HCT116 (cell line): ENCODE data around the gene C9orf78.

Experiments
- CBX3 ChIP-seq: IDR thresholded peaks from 2 replicates; pipeline ENCODE4 v1.6.1; 2012; ENCODE audit warnings: low read depth
- CTCF ChIP-seq, 3 experiments: fragments of 200-600 bp in 1 of 3; sonication (generic) in 1 of 3; IDR thresholded peaks in 2 of 3; conservative IDR thresholded peaks in 1 of 3; 2 replicates each; pipeline ENCODE4 v1.5.1; 2012 to 2017; ENCODE audit warnings: low read depth in 2 of 3, low read length in 2 of 3, antibody characterized with exemption in 1 of 3, borderline replicate concordance in 1 of 3, control low read depth in 1 of 3, mild to moderate bottlenecking in 1 of 3, mixed read lengths in 1 of 3, mixed run types in 1 of 3, moderate library complexity in 1 of 3; ENCODE audit not compliant: insufficient read depth in 1 of 3
- EGR1 ChIP-seq: IDR thresholded peaks from 2 replicates; pipeline ENCODE4 v1.6.1; 2012; ENCODE audit warnings: low read depth
- ELF1 ChIP-seq: IDR thresholded peaks from 2 replicates; pipeline ENCODE4 v1.6.1; 2012; ENCODE audit warnings: low read depth, borderline replicate concordance
- POLR2A ChIP-seq: IDR thresholded peaks from 2 replicates; pipeline ENCODE4 v1.7.0; 2011; ENCODE audit warnings: borderline replicate concordance; ENCODE audit not compliant: insufficient read depth, insufficient read length; ENCODE audit errors: extremely low read depth
- REST ChIP-seq: IDR thresholded peaks from 2 replicates; pipeline ENCODE4 v1.6.1; 2012; ENCODE audit warnings: low read depth
- YY1 ChIP-seq: IDR thresholded peaks from 2 replicates; pipeline ENCODE4 v1.6.1; 2011; ENCODE audit warnings: low read length, low read depth, moderate library complexity, mild to moderate bottlenecking; ENCODE audit not compliant: insufficient replicate concordance; ENCODE audit errors: extremely low read depth
- ZFX ChIP-seq: fragments of 450-650 bp; IDR thresholded peaks from 2 replicates; pipeline ENCODE4 v1.6.1; 2017
- ZNF274 ChIP-seq: fragments of 200-500 bp; sonication (Bioruptor generic); IDR thresholded peaks from 2 replicates; pipeline ENCODE4 v1.6.1; 2014; ENCODE audit warnings: mild to moderate bottlenecking, low read depth, low read length, inconsistent platforms

- TF ChIP-seq ZNF274: no peak
- no peak for TF ChIP-seq CTCF (IDR thresholded peaks at IDR 0.05 in 2 of 3, conservative IDR thresholded peaks at IDR 0.05 in 1 of 3; ENCODE audit: borderline replicate concordance in 1 of 3, insufficient read depth in 1 of 3, low read depth in 2 of 3, low read length in 2 of 3)
- TF ChIP-seq YY1: no peak
- no peak for TF ChIP-seq REST
- no peak for TF ChIP-seq CBX3
- no peak for TF ChIP-seq ZFX
- no peak for TF ChIP-seq EGR1
- TF ChIP-seq ELF1: no peak
- TF ChIP-seq POLR2A: no peak
These were observed 33.2 kb upstream of the C9orf78 start for GRCh38 chr9:129868023-129868871.
